Osteocyte (in vitro differentiated cells): ENCODE measurements around the gene VAV3. TPM values are rescaled to one million over a fixed set of nuclear protein-coding genes. Genes with fewer than 3 reads are reported as not detected.

ENCODE experiments used
- DNase-seq: peaks from one replicate; pipeline ENCODE4 v3.0.0; 2021; ENCODE audit warnings: mixed read lengths; ENCODE audit not compliant: unreplicated experiment; ENCODE audit errors: extremely low spot score
- H3K27ac Mint-ChIP-seq: one replicate; pipeline ENCODE4 v1.8.0; 2021; ENCODE audit warnings: mild to moderate bottlenecking, mixed read lengths; ENCODE audit not compliant: unreplicated experiment
- H3K27me3 Mint-ChIP-seq: one replicate; pipeline ENCODE4 v1.8.0; 2021; ENCODE audit warnings: mixed read lengths; ENCODE audit not compliant: unreplicated experiment
- H3K36me3 Mint-ChIP-seq: one replicate; pipeline ENCODE4 v1.8.0; 2021; ENCODE audit warnings: mixed read lengths; ENCODE audit not compliant: unreplicated experiment
- H3K4me1 Mint-ChIP-seq: one replicate; pipeline ENCODE4 v1.8.0; 2021; ENCODE audit warnings: mixed read lengths; ENCODE audit not compliant: unreplicated experiment
- H3K4me3 Mint-ChIP-seq: one replicate; pipeline ENCODE4 v1.8.0; 2021; ENCODE audit warnings: mild to moderate bottlenecking, moderate library complexity, mixed read lengths; ENCODE audit not compliant: unreplicated experiment
- H3K9me3 Mint-ChIP-seq: one replicate; pipeline ENCODE4 v1.8.0; 2021; ENCODE audit warnings: mixed read lengths; ENCODE audit not compliant: unreplicated experiment
- total RNA-seq: library from RNA; stranded (reverse); gene quantifications from 2 replicates; pipeline ENCODE4 v1.2.1, GENCODE V29; 2021
- TF ChIP-seq, protein P1 (sequence below): fragments of 200-600 bp; sonication (generic); IDR thresholded peaks from 2 replicates; pipeline ENCODE4 v1.5.0; 2021; ENCODE audit warnings: antibody characterized with exemption, mild to moderate bottlenecking, moderate library complexity

VAV3 gene
- total RNA-seq, 1 donor from 2014 or later = not detected

DNA sequence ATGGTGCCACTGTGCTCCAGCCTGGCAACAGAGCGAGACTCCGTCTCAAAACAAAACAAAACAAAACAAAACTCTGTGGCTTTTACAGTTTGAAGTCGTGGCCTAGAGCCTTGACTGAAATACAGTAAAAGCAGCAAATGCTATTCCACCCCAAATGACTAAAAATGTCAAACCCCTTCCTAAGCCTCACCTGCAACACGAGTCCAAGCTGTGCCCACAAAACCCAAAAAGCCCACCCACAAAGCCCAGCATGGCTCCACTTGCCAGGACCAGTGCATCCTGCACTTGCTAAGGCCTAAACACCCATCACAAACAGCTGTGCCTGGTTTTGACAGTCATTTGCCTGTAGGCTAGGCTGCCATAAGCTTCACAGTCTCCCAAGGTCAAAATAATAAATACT is 21.3 kb downstream of the VAV3 start:
- no peaks in the 10 kb centered on the region for H3K4me1 Mint-ChIP-seq
- H3K36me3 Mint-ChIP-seq = no peaks in the 10 kb centered on the region
- no peaks in the 10 kb centered on the region for H3K9me3 Mint-ChIP-seq
- TF ChIP-seq, protein P1, sequence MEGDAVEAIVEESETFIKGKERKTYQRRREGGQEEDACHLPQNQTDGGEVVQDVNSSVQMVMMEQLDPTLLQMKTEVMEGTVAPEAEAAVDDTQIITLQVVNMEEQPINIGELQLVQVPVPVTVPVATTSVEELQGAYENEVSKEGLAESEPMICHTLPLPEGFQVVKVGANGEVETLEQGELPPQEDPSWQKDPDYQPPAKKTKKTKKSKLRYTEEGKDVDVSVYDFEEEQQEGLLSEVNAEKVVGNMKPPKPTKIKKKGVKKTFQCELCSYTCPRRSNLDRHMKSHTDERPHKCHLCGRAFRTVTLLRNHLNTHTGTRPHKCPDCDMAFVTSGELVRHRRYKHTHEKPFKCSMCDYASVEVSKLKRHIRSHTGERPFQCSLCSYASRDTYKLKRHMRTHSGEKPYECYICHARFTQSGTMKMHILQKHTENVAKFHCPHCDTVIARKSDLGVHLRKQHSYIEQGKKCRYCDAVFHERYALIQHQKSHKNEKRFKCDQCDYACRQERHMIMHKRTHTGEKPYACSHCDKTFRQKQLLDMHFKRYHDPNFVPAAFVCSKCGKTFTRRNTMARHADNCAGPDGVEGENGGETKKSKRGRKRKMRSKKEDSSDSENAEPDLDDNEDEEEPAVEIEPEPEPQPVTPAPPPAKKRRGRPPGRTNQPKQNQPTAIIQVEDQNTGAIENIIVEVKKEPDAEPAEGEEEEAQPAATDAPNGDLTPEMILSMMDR = no peak
- DNase-seq = no peak
- peaks cover 11% of the 10 kb centered on the region for H3K27me3 Mint-ChIP-seq
- no peak overlapping the region for H3K4me3 Mint-ChIP-seq
- H3K27ac Mint-ChIP-seq = no peak overlapping the region

- no peaks in the 10 kb centered on the region for H3K36me3 Mint-ChIP-seq
- H3K27me3 Mint-ChIP-seq = peaks cover 9% of the 10 kb centered on the region
- H3K4me3 Mint-ChIP-seq = no peak overlapping the region
- no peak overlapping the region for H3K27ac Mint-ChIP-seq
- no peaks in the 10 kb centered on the region for H3K4me1 Mint-ChIP-seq
- no peak for DNase-seq
- TF ChIP-seq, protein P1 = no peak
- H3K9me3 Mint-ChIP-seq = no peaks in the 10 kb centered on the region
These were observed 22.2 kb downstream of the VAV3 start for GRCh38 chr1:107942814-107943213.

DNA sequence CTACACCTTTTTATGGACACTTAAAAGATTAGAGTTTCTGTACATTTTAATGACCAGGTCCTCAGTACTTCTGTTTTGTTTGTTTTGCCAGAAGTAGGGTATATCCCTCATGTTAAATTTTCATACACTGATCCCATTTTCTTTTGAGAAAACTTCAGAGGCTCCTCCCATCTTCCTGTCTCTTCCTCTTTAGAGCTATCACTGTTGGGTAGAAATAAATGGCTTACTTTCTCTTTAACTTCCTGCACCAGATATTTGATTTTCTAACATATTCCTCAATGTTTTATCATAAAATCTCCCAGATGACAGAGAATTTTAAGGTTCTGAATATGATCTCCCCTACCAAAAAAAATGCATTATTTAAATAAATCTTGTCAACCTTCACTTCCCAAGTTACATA is 23.4 kb downstream of the VAV3 start:
- no peaks in the 10 kb centered on the region for H3K4me1 Mint-ChIP-seq
- no peak overlapping the region for H3K27ac Mint-ChIP-seq
- no peak for DNase-seq
- H3K4me3 Mint-ChIP-seq = no peak overlapping the region
- TF ChIP-seq, protein P1 = no peak
- H3K9me3 Mint-ChIP-seq = no peaks in the 10 kb centered on the region
- peaks cover 9% of the 10 kb centered on the region for H3K27me3 Mint-ChIP-seq
- H3K36me3 Mint-ChIP-seq = no peaks in the 10 kb centered on the region

- Mint-ChIP-seq H3K9me3 (no peaks in the 10 kb centered on the region), H3K27ac (no peak overlapping the region), H3K36me3 (no peaks in the 10 kb centered on the region), H3K4me3 (no peak overlapping the region), H3K27me3 (peaks cover 9% of the 10 kb centered on the region), H3K4me1 (no peaks in the 10 kb centered on the region)
- TF ChIP-seq, protein P1 = no peak
- no peak for DNase-seq
These were observed 23.9 kb downstream of the VAV3 start for GRCh38 chr1:107941123-107941522.

DNA sequence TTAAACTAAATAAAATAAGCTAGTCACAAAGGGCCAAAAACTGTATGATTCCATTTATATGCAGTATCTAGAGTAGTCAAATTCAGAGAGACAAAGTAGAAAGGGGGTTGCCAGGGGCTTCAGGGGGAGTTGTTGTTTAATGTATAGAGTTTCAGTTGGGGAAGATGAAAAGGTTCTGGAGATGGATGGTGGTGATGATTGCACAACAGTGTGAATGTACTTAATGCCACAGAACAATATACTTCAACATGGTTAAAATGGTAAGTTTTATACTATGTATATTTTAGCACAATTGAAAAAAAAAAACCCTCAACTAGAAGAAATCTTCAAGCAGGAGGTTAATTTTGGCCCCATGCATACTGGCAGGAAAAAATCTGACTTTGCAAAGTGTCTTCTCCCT is 24.3 kb downstream of the VAV3 start:
- peaks cover 11% of the 10 kb centered on the region for H3K27me3 Mint-ChIP-seq
- no peak overlapping the region for H3K27ac Mint-ChIP-seq
- TF ChIP-seq, protein P1 = no peak
- H3K4me3 Mint-ChIP-seq = no peak overlapping the region
- H3K9me3 Mint-ChIP-seq = no peaks in the 10 kb centered on the region
- no peak for DNase-seq
- H3K36me3 Mint-ChIP-seq = no peaks in the 10 kb centered on the region
- no peaks in the 10 kb centered on the region for H3K4me1 Mint-ChIP-seq
